Stimulated activated CD4-positive, alpha-beta T cell treated with anti-CD3 and anti-CD28 coated beads, Interleukin-1b, Interleukin-23, amount 100 ng/mL, for 4 hours (primary cell): Measurements from ENCODE around the gene PPM1M.

Source experiments
- DNase-seq, 2 donors: peaks; one replicate each; pipeline ENCODE4 v3.0.0-alpha.2; 2020; ENCODE audit warnings: low read depth in 2 of 2

Gene PPM1M, protein sequence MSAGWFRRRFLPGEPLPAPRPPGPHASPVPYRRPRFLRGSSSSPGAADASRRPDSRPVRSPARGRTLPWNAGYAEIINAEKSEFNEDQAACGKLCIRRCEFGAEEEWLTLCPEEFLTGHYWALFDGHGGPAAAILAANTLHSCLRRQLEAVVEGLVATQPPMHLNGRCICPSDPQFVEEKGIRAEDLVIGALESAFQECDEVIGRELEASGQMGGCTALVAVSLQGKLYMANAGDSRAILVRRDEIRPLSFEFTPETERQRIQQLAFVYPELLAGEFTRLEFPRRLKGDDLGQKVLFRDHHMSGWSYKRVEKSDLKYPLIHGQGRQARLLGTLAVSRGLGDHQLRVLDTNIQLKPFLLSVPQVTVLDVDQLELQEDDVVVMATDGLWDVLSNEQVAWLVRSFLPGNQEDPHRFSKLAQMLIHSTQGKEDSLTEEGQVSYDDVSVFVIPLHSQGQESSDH

DNA sequence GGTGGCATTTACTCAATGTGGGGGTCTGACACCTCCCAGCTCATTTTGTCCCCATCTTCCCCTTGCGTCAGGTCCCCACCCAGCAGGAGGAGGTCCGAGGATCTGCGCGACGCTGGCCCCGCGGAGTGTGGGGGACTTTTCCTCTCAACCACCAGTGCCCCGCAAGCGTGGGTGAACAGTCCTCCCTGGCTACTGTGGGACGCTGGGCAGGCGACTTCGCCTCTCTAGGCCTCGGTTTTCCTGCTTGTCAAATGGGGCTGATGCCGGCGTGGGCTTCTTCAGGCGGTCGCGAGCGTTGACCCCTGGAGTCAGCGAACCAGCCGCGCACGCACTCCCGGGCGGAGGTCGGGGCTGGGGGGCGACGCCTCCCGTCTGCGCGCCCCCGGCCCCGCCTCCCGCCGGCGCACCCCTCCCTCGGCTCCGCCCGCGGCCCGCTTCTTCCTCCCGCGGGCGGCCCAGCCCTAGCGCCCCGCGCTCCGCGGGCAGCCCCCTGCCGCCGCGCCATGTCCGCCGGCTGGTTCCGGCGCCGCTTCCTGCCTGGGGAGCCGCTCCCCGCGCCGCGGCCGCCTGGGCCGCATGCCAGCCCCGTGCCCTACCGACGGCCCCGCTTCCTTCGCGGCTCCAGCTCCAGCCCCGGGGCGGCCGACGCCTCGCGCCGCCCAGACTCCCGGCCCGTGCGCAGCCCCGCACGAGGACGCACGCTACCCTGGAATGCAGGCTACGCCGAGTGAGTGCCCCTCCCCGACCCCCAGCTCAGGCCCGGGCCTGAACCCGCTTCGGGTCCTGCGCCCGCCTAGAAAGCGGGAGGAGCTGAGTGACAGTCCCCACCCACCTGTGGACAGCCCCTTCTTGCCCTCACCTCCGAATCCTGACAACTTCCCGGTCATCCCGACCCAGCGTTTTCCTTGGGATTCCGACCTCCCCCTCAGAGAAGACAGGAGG lies at the start of gene PPM1M:
TSS of gene PPM1M (plus strand) at position 438 of the 942 bp plus-strand sequence. CDS start at position 504, 66 bp downstream.
- peak in 1 of 2 donors; percentile 47 for DNase-seq

DNA sequence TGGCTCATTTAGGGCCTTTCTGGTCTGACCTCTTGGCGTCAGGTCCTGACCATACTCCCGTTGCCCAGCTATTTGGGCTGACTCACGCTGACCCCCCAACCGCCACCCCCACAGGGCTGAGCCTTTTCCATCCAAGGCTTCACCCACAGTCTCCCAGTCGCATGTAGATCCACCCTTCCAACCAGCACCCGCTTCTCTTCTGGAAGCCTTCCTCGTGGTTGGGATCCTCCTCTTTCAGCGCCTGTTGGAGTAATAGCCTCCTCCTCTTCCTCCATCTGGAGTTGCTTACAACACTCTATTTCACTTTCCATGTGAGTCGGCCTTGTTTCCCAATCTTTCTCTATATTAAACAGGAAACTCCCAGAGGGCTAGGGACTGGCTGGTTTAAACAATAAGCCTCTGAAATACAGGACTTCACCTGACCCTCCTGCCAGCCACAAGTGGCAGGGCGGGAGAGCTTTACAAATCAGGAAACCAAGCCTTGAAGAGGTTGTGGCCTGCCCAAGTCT lies 49.7 kb upstream of the PPM1M start:
- DNase-seq, result no peak

DNA sequence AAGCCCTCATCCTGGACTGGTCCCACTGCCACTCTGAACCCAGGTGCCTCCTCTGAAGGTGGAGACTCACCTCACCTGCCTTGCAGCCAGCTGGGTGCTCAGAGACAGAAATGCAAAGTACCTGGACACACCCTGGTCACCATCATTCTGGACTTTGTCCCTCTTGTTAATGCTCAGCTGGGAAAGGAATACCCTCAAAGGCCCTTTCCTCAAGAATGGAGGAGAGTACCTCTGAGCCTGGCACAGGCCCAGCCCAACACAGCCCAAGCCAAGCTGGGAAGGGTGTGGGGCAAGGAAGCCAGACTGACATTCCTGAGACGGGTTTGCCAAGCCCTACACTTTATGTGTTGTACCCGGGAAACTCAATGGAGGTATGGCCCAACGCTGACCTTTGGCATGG lies 48.6 kb upstream of the PPM1M start:
- DNase-seq, result no peak

DNA sequence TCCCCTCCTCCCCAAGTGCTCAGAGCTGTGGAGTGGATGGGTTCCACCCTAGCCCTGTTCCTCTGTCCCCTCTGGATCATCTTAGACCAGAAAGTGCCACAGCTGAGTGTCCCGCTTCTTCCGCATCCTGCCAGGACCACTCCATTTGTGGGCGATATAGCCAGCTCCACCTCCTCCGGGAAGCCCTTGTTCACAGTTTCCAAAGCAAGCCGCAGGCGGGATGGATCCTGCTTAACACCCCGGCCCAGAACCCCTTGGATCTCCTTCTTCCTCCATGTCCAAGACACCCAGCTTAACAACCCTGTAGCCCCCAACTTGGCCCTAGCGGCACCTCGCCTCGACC lies 48.1 kb upstream of the PPM1M start:
- no peak for DNase-seq

DNA sequence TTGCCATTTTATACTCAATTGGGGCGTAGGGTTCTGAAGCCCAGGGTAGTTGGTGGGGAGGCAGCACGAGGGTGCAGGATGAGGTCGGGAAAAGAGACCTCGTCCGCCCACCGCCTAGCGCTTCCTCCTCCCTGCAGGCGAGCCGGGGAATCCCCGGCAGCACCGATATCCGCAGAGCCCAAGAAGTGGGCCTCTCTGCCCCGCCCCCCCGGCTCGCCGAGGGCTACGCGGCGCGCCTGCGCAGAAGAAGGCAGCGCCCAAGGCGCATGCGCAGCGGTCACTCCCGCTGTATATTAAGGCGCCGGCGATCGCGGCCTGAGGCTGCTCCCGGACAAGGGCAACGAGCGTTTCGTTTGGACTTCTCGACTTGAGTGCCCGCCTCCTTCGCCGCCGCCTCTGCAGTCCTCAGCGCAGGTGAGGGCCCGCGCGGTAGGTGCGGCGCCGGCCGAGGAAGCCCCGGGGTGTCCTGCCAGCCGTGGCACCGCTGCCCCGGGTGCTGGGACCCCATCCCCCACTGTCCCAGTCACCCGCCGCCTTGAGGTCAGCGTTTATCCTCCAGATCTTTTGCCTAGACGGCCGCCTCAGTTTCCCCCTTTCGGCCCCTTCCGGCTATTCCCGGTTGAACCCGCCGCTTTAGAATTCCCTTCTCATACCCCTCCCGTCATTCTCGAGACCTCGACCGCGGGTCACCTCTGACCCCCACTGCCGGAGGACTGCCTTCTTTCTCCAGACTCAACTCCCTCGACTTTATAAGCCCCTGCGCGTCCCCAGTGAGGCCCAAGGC lies 47.5 kb upstream of the PPM1M start, which contains the start of gene ALAS1:
TSS of gene ALAS1 (plus strand) at position 319 of the 784 bp plus-strand sequence. CDS start 1,082 bp downstream, outside the sequence.
- peak; percentile 94 to 96 for DNase-seq

DNA sequence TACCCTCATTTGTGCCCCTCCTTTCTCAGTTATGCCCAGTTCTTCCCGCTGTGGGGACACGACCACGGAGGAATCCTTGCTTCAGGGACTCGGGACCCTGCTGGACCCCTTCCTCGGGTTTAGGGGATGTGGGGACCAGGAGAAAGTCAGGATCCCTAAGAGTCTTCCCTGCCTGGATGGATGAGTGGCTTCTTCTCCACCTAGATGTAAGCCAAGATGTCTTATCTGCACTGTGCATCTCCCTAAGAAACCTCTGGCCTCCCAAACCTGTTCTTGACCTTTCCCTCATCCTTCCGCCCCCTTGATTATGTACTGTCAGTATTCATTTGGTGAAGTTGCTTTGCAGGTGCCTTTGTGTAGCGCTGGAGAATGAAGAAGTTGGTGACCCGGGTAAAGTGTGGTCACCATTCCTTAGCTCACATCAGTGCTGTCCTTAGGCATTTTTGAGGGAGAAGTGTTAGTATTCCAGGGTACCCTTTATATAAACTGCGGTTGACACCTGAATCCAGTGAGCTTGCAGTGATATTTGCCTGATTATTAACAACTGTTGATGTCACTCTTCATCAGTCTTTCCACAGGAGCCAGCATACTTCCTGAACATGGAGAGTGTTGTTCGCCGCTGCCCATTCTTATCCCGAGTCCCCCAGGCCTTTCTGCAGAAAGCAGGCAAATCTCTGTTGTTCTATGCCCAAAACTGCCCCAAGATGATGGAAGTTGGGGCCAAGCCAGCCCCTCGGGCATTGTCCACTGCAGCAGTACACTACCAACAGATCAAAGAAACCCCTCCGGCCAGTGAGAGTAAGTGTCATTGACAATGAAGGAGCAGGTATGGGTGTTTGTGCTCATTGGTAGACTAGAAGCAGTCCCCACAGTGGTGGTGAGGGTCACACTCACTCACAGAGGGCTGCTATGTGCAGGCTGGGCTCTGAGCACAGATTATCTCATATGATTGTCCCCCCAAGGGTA lies 46.6 kb upstream of the PPM1M start:
- DNase-seq, result no peak

DNA sequence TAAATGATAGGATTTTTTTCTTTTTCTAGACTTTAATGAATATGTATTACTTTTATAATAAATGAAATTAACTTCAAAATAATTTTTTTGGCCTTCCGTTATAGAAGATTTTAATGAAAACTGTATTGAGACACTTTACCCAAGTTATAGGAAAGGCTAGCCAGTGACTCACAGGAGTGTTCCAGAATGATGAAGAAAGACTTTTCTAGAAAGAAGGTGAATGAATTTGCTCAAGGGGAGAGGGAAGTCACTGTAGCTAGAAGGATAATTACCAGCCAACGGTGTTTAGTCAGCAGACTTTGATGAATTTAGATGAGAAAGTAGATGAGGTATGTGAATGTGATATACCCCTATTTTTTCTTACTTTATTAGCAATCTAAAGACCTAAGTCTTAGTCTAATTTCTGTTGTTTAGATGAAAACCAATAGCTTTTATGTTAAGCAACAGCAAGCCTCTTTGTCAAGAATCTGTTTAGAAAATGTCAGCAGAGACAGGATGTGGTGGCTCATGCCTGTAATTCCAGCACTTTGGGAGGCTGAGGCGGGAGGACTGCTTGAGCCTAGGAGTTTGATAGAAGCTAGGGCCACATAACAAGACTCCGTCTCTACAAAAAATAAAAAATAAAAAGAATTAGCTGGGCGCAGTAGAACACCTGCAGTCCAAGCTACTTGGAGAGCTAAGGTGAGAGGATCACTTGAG lies 44.4 kb upstream of the PPM1M start:
- DNase-seq, result no peak

DNA sequence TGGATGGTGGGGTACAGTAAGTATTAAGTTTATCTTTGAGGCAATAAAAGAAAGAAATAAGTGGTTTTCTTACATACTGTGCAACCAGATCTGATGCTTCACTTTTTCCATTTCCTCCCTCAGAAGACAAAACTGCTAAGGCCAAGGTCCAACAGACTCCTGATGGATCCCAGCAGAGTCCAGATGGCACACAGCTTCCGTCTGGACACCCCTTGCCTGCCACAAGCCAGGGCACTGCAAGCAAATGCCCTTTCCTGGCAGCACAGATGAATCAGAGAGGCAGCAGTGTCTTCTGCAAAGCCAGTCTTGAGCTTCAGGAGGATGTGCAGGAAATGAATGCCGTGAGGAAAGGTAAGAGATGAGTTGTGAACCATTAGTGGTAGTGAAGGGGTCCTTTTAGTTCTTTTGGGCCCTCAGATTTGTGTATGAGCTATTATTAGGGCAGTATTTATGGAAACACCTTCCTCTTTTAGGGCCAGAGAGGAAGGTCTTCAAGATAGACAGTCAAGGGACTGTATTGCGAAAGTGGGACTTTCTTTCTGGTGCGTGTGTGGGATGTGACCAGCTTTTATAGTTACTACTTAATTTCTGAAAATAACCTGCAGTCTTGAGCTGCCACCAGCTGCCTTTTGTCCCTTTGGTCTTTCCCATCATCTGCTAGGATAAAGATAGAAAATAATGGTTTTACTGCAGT lies 43.0 kb upstream of the PPM1M start:
- DNase-seq, result no peak

DNA sequence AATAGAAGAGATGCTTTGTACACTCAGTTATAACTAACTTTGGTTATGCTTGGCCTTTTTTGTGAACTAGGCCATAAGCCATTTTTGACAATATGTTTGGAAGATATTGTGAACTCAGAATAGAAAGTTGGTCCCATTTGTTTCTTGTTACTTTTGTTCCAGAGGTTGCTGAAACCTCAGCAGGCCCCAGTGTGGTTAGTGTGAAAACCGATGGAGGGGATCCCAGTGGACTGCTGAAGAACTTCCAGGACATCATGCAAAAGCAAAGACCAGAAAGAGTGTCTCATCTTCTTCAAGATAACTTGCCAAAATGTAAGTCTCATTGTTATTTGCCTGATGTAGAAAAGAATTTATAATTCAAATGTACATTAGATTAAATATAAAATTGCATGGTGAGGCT lies 41.9 kb upstream of the PPM1M start:
- no peak for DNase-seq

DNA sequence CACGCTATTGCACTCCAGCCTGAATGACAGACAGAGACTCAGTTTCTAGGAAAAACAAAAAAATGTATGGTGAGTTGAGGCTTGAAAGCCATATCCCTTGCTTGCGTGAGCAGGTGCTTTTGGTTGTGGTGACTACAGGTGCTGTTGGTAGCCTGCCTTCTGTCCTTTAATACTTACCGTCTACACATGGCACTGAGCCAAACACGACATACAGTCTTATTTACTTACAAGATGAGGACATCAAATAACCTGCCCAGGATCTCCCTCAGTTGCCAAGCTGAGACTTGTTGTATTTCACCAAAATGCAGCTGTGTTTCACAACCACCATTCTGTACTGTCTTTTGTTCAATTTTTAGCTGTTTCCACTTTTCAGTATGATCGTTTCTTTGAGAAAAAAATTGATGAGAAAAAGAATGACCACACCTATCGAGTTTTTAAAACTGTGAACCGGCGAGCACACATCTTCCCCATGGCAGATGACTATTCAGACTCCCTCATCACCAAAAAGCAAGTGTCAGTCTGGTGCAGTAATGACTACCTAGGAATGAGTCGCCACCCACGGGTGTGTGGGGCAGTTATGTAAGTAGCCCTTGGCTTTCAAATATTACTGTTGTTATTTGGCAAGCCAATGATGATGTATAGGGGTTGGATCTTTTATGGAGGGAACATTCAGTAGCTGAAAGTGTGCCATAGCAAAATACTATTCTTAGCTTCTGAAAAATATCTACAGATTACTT lies 41.1 kb upstream of the PPM1M start:
- DNase-seq, result no peak

DNA sequence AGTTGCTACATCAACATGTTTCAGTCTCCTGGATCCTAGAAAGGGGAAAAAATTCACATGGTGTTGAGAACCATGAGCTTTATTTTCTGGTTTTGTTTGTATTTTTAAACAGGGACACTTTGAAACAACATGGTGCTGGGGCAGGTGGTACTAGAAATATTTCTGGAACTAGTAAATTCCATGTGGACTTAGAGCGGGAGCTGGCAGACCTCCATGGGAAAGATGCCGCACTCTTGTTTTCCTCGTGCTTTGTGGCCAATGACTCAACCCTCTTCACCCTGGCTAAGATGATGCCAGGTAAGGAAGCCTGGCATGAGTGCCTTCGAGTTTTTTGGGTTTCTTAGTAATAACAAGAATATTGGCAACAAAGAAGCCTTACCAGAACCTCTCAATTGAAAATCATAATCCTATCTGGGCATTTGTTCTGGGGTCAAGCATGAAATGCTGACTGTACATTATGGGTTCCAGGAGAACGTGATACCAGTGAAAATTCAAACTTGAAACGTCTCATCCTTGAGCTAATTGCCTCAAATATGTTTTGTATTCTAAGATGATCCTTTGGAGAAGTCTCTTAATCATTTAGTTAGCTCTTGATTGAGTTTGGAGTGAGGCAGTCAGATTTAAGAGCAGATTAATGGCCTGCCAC lies 39.7 kb upstream of the PPM1M start:
- no peak for DNase-seq

DNA sequence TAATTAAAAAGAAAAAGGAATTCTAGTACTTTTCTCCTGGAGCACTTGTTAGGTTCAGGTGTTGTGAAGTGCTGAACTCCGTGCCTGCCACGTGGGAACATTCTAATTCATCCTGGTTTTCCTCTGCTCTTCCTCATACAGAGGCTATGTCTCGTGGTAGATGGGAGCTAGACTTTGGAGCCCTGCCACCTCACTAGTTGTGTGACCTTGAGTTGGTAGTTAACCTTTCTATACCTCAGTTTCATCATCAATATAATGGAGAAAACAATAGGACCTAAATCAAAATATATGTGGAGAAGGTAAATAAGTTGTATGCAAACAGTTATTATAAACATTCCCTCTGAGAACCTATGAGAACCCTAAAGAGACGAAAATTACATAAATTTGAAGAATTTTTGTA lies 37.0 kb upstream of the PPM1M start:
- DNase-seq, result no peak

DNA sequence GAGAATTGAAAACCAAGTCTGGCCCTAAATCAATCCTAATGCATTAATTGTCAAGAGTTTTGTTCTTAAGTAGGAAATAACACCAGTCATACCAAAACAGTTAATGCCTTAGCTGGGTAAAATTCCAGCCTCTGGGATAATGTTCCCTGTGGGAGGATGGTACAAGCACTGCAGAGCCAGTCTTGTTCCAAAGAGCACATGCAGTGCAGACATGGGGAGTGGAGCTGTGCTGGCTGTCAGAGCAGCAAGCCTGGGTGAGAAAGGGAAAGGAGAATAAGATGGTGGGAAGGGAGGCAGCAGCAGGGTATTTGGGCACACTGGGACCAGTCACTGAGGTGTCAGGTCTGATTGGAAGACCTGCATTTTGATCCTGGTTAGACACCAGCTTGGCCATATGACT lies 35.5 kb upstream of the PPM1M start:
- DNase-seq, result no peak

DNA sequence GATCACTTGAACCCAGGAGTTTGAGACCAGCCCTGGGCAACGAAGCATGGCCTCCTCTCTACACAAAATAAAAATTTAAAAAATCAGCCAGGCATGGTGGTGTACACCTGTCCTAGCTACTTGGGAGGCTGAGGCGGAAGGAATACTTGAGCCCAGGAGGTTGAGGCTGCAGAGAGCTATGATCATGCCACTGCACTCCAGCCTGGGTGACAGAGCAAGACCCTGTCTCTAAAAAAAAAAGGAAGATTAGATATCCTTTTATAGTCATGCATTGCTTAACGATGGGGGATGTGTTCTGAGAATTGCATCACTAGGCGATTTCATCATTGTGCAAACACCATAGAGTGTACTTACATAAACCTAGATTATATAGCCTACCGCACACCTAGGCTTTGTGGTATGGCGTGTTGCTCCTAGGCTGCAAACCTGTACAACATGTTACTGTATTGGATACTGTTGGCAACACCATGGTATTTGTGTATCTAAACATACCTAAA lies 35.0 kb upstream of the PPM1M start:
- DNase-seq, result no peak

DNA sequence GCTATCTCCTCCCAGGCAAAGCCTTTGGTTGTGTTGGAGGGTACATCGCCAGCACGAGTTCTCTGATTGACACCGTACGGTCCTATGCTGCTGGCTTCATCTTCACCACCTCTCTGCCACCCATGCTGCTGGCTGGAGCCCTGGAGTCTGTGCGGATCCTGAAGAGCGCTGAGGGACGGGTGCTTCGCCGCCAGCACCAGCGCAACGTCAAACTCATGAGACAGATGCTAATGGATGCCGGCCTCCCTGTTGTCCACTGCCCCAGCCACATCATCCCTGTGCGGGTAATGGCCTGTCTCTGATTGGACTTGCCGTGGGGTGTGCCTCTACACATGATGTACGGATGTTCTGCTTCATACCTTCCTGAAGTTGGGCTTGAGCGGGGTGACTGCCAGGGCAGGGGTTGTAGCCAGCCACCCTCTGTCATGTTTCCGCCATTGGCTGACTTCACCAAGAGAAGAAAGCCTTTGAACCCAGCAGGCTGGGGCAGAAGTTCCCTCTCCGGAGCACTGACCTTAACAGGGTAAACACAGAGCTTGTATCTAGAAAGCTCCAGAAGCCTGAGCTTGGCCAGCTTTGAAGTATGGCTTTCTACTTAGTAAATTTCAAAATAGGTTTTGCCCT lies 34.2 kb upstream of the PPM1M start:
- DNase-seq, result no peak

DNA sequence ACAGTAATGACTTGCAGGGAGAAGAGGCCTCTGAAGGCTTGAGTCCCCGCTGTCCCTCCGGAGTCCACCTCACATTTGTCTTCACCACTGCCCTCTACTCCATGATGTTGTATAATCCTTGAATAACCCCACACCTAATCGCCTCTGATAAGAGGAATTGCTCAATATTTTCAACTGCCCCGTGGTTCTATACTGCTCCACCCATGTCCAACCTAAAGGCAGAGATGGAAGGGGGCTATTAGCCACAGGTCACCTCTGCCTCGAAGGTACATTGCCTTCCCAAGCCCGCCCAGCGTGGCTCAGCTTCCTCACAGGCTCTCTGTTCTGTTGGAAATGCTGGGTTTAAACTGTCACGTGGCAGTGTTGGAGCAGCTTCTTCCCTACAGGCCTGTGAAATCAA lies 32.6 kb upstream of the PPM1M start:
- no peak for DNase-seq

DNA sequence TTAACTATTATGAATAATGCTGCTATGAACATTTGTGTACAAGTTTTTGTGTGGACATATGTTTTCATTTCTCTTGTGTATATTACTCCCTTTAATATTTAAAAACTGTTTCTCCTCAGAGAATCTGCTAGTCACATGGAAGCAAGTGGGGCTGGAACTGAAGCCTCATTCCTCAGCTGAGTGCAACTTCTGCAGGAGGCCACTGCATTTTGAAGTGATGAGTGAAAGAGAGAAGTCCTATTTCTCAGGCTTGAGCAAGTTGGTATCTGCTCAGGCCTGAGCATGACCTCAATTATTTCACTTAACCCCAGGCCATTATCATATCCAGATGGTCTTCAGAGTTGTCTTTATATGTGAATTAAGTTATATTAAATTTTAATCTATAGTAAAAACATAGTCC lies 31.7 kb upstream of the PPM1M start:
- DNase-seq, result no peak
